ENCODE results near the gene C6orf118.
A peak's percentile ranks its signal among the peaks of the same experiment; 100 is the strongest.

Gene C6orf118

GRCh38 chr6:165266621-165267020 is 42.8 kb downstream of the C6orf118 start:
- TF ChIP-seq CTCF (IDR thresholded peaks at IDR 0.05; ENCODE audit: low read depth, low read length, missing control alignments), result no peak
- no peak overlapping the region for H3K27ac ChIP-seq

GRCh38 chr6:165266191-165266590 is 43.2 kb downstream of the C6orf118 start:
- TF ChIP-seq CTCF (IDR thresholded peaks at IDR 0.05; ENCODE audit: low read depth, low read length, missing control alignments), result no peak
- no peak overlapping the region for H3K27ac ChIP-seq
- DNase-seq, result no peak
- in situ Hi-C loops (cut with HindIII; ENCODE audit: low pct_ligation_motif_present, low sequenced_read_pairs), result no loop called here
- no peak overlapping the region for H3K4me3 ChIP-seq (ENCODE audit: low read depth, low read length)
- H3K36me3 ChIP-seq (replicated peaks), result no peaks in the 10 kb centered on the region
- no peaks in the 10 kb centered on the region for H3K27me3 ChIP-seq (replicated peaks)

More at GRCh38 chr6:165266621-165267020, 42.8 kb downstream of the C6orf118 start:
- Histone ChIP-seq H3K36me3 (replicated peaks) (no peaks in the 10 kb centered on the region), H3K27me3 (replicated peaks) (no peaks in the 10 kb centered on the region), H3K4me3 (ENCODE audit: low read depth, low read length) (no peak overlapping the region)
- DNase-seq, result no peak
- in situ Hi-C loops (cut with HindIII; ENCODE audit: low pct_ligation_motif_present, low sequenced_read_pairs), result no loop called here

- TF ChIP-seq CTCF (IDR thresholded peaks at IDR 0.05; ENCODE audit: low read depth, low read length, missing control alignments), result no peak
- in situ Hi-C loops (cut with HindIII; ENCODE audit: low pct_ligation_motif_present, low sequenced_read_pairs), result no loop called here
- no peaks in the 10 kb centered on the region for H3K36me3 ChIP-seq (replicated peaks)
- no peak for DNase-seq
- H3K4me3 ChIP-seq (ENCODE audit: low read depth, low read length), result no peak overlapping the region
- no peaks in the 10 kb centered on the region for H3K27me3 ChIP-seq (replicated peaks)
- H3K27ac ChIP-seq, result no peak overlapping the region
These were observed 48.9 kb downstream of the C6orf118 start for GRCh38 chr6:165260462-165260861.

GRCh38 chr6:165249808-165250207 is 59.6 kb downstream of the C6orf118 start:
- H3K27ac ChIP-seq, result no peak overlapping the region
- H3K36me3 ChIP-seq (replicated peaks), result no peaks in the 10 kb centered on the region
- in situ Hi-C loops (cut with HindIII; ENCODE audit: low pct_ligation_motif_present, low sequenced_read_pairs), result no loop called here
- no peak for DNase-seq
- TF ChIP-seq CTCF (IDR thresholded peaks at IDR 0.05; ENCODE audit: low read depth, low read length, missing control alignments), result no peak
- no peaks in the 10 kb centered on the region for H3K27me3 ChIP-seq (replicated peaks)
- H3K4me3 ChIP-seq (ENCODE audit: low read depth, low read length), result no peak overlapping the region

GRCh38 chr6:165245701-165246100 is 63.7 kb downstream of the C6orf118 start:
- H3K4me3 ChIP-seq (ENCODE audit: low read depth, low read length), result no peak overlapping the region
- no peak for TF ChIP-seq CTCF (IDR thresholded peaks at IDR 0.05; ENCODE audit: low read depth, low read length, missing control alignments)
- DNase-seq, result no peak
- in situ Hi-C loops (cut with HindIII; ENCODE audit: low pct_ligation_motif_present, low sequenced_read_pairs), result no loop called here
- H3K27me3 ChIP-seq (replicated peaks), result no peaks in the 10 kb centered on the region
- H3K27ac ChIP-seq, result no peak overlapping the region
- no peaks in the 10 kb centered on the region for H3K36me3 ChIP-seq (replicated peaks)

GRCh38 chr6:165245287-165245686 is 64.1 kb downstream of the C6orf118 start:
- no peaks in the 10 kb centered on the region for H3K36me3 ChIP-seq (replicated peaks)
- H3K4me3 ChIP-seq (ENCODE audit: low read depth, low read length), result no peak overlapping the region
- TF ChIP-seq CTCF (IDR thresholded peaks at IDR 0.05; ENCODE audit: low read depth, low read length, missing control alignments), result peak; percentile 53
- no peak overlapping the region for H3K27ac ChIP-seq
- no peak for DNase-seq
- in situ Hi-C loops (cut with HindIII; ENCODE audit: low pct_ligation_motif_present, low sequenced_read_pairs), result no loop called here
- no peaks in the 10 kb centered on the region for H3K27me3 ChIP-seq (replicated peaks)

All from brain microvascular endothelial cell (primary cell).